Adrenal gland (tissue), 5 donors: ENCODE results near the gene TENM4.

Experiments
- POLR2A ChIP-seq, 2 donors: fragments of 450-650 bp; IDR thresholded peaks; one replicate each; pipeline ENCODE4 v1.6.1; 2017; ENCODE audit warnings: antibody characterized with exemption in 2 of 2, mild to moderate bottlenecking in 2 of 2, moderate library complexity in 1 of 2
- TF ChIP-seq, protein P1 (sequence below), 6 experiments: fragments of 450-650 bp in 4 of 6; fragments of 200-600 bp in 2 of 6; sonication (generic) in 1 of 6; IDR thresholded peaks; 1 replicate in 5 of 6; 2 replicates in 1 of 6; pipeline versions ENCODE4 v1.5.1 to v1.8.0; 2016 to 2021; ENCODE audit warnings: antibody characterized with exemption in 6 of 6, mild to moderate bottlenecking in 2 of 6, moderate library complexity in 1 of 6
- donor health status: DM: no; HTN: no; CAD: no.

DNA sequence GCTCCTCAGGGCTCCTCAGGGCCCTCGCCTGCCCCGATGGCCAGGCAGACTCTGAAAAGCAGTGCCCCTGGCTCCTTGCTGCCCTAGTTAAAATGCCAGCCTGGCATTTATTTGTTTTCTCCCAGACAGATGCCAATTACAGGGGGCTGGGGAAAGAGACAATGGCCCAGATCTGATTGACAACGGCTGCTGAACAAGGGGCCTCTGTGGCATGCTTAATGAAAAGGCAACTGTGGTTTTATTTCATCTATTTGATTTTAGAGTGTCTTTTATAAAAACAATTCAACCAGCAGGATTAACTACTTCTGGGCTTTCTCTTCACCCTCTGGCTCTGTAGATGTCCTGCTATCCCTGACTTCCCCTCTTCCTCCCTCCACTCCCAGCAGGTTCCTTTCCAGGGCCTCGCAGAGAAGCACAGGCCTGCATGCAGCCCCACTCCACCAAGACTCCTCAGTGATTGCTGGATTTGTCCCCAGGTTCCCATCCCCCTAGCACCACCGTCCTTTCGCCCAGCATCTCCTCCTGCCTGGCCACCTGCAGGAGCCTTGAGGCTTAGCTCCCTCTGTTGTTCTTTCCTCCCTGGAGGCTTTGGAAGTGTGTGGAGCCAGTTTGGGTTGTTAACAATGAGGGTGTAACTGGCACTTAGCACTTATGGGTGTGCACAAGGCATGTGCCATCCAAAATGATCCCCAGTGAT lies 171.1 kb downstream of the TENM4 start:
- TF ChIP-seq, protein P1, sequence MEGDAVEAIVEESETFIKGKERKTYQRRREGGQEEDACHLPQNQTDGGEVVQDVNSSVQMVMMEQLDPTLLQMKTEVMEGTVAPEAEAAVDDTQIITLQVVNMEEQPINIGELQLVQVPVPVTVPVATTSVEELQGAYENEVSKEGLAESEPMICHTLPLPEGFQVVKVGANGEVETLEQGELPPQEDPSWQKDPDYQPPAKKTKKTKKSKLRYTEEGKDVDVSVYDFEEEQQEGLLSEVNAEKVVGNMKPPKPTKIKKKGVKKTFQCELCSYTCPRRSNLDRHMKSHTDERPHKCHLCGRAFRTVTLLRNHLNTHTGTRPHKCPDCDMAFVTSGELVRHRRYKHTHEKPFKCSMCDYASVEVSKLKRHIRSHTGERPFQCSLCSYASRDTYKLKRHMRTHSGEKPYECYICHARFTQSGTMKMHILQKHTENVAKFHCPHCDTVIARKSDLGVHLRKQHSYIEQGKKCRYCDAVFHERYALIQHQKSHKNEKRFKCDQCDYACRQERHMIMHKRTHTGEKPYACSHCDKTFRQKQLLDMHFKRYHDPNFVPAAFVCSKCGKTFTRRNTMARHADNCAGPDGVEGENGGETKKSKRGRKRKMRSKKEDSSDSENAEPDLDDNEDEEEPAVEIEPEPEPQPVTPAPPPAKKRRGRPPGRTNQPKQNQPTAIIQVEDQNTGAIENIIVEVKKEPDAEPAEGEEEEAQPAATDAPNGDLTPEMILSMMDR (IDR thresholded peaks at IDR 0.05): no peak
- TF ChIP-seq POLR2A (IDR thresholded peaks at IDR 0.05): no peak
